Duodenal mucosa (tissue), 2 donors: ENCODE measurements around the gene HOXA11.

Experiments
- H3K27ac ChIP-seq: one replicate; pipeline ENCODE4 v1.7.0; 2013; ENCODE audit warnings: low read depth, low read length
- H3K27me3 ChIP-seq, 2 donors: one replicate each; pipeline ENCODE4 v1.7.0; 2013; ENCODE audit warnings: low read length in 2 of 2, control low read depth in 1 of 2; ENCODE audit not compliant: insufficient read depth in 2 of 2, control insufficient read depth in 1 of 2
- H3K36me3 ChIP-seq, 2 donors: one replicate each; pipeline ENCODE4 v1.7.0; 2013; ENCODE audit warnings: low read length in 2 of 2, control low read depth in 1 of 2; ENCODE audit not compliant: insufficient read depth in 2 of 2, control insufficient read depth in 1 of 2
- H3K4me1 ChIP-seq, 2 donors: one replicate each; pipeline ENCODE4 v1.7.0; 2013; ENCODE audit warnings: low read length in 2 of 2, control low read depth in 1 of 2; ENCODE audit not compliant: insufficient read depth in 2 of 2, control insufficient read depth in 1 of 2
- H3K4me3 ChIP-seq, 2 donors: one replicate each; pipeline ENCODE4 v1.7.0; 2013; ENCODE audit warnings: low read length in 2 of 2, low read depth in 1 of 2
- H3K9ac ChIP-seq, 2 donors: one replicate each; pipeline ENCODE4 v1.7.0; 2013; ENCODE audit warnings: low read length in 2 of 2, low read depth in 1 of 2
- H3K9me3 ChIP-seq, 2 donors: one replicate each; pipeline ENCODE4 v1.7.0; 2013; ENCODE audit warnings: low read length in 2 of 2, control low read depth in 1 of 2; ENCODE audit not compliant: control insufficient read depth in 1 of 2

The HOXA11 gene

DNA sequence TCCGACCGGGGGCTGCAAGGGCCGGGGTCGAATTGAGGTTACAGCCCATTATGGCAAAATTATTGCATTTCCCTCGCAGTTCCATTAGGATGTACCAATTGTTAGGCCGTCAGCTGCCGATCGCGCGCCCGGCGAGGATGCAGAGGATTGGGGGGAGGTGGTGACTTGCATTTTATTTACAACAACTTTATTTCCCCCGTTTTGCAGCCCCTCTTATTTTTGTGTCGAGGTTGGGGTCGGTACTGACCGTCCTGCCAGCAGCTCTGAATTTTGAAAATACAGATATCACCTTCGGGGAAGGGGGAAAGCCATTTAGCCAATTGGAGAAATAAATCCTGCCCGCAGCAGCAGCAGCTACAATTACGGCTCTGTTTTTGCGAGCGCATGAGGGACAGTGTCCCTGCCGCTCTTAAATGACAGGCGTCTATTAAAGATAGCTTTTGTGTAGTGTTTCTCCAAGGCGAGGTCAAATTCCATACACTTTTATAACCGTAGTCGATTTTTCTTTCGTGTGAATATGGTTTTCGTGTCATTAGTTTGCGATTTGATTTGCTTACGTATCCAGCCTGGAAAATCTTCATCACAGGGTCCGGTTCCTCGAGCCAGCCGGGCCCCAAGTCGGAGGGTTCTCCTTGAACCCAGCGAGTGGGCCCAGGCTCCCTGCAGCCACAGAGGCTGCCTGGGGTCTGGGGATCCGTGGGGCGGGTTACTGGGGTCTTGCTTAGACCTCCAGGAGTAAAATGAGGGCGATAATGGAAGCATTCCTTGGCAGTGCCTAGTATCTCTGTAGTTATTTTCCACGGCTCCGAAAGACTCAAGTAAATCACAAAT lies 40.9 kb downstream of the HOXA11 start:
- H3K9ac ChIP-seq, result no peak overlapping the region
- no peaks in the 10 kb centered on the region for H3K36me3 ChIP-seq
- H3K27ac ChIP-seq, result no peak overlapping the region
- peaks cover 73 to 74% of the 10 kb centered on the region in 2 donors for H3K27me3 ChIP-seq
- H3K4me1 ChIP-seq, result peaks cover 10 to 29% of the 10 kb centered on the region in 2 donors
- H3K4me3 ChIP-seq, result peak overlapping the region; percentile 55 to 71
- no peaks in the 10 kb centered on the region for H3K9me3 ChIP-seq

DNA sequence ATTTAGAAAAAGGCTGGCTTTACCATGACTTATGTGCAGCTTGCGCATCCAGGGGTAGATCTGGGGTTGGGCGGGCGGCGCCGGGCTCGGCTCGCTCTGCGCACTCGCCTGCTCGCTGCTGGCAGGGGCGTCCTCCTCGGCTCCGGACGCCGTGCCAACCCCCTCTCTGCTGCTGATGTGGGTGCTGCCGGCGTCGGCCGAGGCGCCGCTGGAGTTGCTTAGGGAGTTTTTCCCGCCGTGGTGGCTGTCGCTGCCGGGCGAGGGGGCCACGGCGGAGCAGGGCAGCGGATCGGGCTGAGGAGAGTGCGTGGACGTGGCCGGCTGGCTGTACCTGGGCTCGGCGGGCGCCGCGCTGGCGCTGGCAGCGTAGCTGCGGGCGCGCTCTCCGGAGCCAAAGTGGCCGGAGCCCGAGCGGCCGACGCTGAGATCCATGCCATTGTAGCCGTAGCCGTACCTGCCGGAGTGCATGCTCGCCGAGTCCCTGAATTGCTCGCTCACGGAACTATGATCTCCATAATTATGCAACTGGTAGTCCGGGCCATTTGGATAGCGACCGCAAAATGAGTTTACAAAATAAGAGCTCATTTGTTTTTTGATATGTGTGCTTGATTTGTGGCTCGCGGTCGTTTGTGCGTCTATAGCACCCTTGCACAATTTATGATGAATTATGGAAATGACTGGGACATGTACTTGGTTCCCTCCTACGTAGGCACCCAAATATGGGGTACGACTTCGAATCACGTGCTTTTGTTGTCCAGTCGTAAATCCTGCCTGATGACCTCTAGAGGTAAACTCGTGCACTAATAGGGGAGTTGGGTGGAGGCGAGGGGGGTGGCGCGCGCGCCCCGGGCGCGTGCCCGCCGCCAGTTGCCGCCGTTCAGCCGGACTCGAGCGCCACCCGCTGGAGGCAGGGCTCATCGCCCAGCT lies 41.7 kb downstream of the HOXA11 start, which contains the start of gene HOXA5:
Gene HOXA5, minus strand, starts transcription at position 659 of the 927 bp plus-strand sequence. Its CDS starts 74 bp downstream, at position 585.
- no peaks in the 10 kb centered on the region for H3K36me3 ChIP-seq
- peak within 1 kb of the TSS; percentile 78 for H3K27ac ChIP-seq
- H3K9me3 ChIP-seq, result no peaks in the 10 kb centered on the region
- peak within 1 kb of the TSS; percentile 71 to 75 for H3K4me3 ChIP-seq
- peak within 1 kb of the TSS; percentile 70 to 74 for H3K9ac ChIP-seq
- H3K4me1 ChIP-seq, result peaks cover 9 to 24% of the 10 kb centered on the region in 2 donors
- peaks cover 65 to 67% of the 10 kb centered on the region in 2 donors for H3K27me3 ChIP-seq

DNA sequence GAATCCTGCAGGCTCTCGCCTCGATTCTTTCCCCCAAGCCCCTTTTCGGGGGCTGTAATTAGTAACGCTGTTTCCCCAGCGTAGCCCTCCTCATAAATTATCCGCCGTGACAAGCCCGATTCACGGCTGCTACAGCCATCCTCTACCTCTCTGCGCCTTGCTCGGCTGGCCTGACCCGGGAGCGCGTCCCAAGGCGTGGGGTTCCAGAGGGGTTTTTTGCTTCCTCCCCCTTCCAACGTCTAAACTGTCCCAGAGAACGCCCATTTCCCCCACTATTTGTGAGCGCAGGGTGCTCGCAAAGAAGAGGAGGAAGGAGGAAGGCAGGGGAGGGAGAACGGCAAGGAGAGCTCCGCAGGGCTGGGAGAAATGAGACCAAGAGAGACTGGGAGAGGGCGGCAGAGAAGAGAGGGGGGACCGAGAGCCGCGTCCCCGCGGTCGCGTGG lies 42.4 kb downstream of the HOXA11 start:
- H3K27me3 ChIP-seq, result peaks cover 61 to 62% of the 10 kb centered on the region in 2 donors
- peaks cover 6 to 20% of the 10 kb centered on the region in 2 donors for H3K4me1 ChIP-seq
- peak overlapping the region; percentile 71 to 75 for H3K4me3 ChIP-seq
- H3K9ac ChIP-seq, result peak overlapping the region; percentile 70 to 74
- no peaks in the 10 kb centered on the region for H3K9me3 ChIP-seq
- no peaks in the 10 kb centered on the region for H3K36me3 ChIP-seq
- H3K27ac ChIP-seq, result peak overlapping the region; percentile 78

DNA sequence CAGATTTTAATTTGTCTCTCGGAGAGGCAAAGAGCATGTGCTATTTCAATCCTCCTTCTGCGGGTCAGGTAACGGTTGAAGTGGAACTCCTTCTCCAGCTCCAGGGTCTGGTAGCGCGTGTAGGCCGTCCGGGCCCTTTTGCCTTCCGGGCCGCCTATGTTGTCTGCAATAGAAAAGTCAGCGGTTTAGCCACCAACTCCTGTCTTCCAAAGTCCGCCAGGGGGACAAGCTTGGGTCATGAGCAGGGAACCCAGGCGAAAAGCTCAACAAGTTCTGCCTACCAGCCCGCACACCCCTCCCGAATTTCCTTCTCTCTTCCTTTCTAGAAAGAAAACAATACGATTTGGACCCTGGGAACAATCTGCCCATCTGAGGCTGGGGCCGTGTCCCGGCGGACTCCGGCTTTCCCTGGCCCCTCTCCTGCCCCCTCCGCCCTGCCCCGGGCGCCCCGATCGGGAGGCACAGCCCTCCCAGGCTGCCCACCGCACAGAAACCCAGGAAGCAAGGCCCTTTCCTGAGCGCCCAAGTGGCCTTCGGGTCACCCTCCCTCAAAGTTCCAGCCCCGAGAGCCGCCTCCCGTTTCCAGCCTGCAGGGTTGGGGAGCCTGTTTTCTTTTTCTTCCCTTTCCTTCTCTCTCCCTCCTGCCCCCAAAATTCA lies 43.0 kb downstream of the HOXA11 start:
- Histone ChIP-seq H3K9ac (peak overlapping the region; percentile 70 to 74), H3K36me3 (no peaks in the 10 kb centered on the region), H3K4me3 (peak overlapping the region; percentile 71 to 75), H3K27me3 (peaks cover 55 to 59% of the 10 kb centered on the region in 2 donors), H3K27ac (peak overlapping the region; percentile 78), H3K4me1 (peaks cover 7 to 16% of the 10 kb centered on the region in 2 donors), H3K9me3 (no peaks in the 10 kb centered on the region)

DNA sequence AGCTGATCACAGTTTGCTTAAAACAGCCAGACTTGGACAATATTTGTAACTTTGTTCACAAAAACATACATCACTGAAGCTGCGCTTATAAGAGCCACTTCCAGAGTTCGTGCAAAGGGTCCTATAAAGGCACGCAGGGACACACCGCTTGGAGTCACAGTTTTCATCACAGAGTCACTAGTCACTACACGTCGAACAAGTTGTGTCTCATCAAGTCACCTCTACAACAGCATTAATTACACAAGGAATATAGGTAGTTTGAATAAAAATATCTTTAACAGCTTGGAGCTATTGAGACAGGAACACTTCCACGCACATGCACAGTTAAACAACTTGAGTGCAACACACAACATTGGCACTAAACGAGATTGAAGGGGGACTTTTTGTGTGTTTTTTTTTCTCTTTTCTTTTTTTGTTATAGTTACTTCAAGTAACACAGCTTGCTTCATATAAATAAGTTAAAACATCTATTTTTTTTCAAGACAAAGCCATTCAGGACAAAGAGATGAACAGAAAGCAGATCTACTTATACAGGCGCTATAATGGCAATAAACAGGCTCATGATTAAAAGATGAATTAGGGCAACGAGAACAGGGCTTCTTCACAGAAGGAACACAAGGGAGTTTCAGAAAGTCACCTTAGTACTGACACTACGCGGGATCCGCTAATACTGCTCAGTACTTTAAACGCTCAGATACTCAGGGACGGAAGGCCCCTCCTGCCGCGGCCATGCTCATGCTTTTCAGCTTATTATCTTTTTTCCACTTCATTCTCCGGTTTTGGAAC lies 43.7 kb downstream of the HOXA11 start:
- H3K27ac ChIP-seq, result peak overlapping the region; percentile 54
- H3K4me3 ChIP-seq, result peak overlapping the region; percentile 71 to 75
- peaks cover 48 to 56% of the 10 kb centered on the region in 2 donors for H3K27me3 ChIP-seq
- no peaks in the 10 kb centered on the region for H3K9me3 ChIP-seq
- H3K36me3 ChIP-seq, result no peaks in the 10 kb centered on the region
- peak overlapping the region; percentile 70 to 74 for H3K9ac ChIP-seq
- peaks cover 11 to 16% of the 10 kb centered on the region in 2 donors for H3K4me1 ChIP-seq

DNA sequence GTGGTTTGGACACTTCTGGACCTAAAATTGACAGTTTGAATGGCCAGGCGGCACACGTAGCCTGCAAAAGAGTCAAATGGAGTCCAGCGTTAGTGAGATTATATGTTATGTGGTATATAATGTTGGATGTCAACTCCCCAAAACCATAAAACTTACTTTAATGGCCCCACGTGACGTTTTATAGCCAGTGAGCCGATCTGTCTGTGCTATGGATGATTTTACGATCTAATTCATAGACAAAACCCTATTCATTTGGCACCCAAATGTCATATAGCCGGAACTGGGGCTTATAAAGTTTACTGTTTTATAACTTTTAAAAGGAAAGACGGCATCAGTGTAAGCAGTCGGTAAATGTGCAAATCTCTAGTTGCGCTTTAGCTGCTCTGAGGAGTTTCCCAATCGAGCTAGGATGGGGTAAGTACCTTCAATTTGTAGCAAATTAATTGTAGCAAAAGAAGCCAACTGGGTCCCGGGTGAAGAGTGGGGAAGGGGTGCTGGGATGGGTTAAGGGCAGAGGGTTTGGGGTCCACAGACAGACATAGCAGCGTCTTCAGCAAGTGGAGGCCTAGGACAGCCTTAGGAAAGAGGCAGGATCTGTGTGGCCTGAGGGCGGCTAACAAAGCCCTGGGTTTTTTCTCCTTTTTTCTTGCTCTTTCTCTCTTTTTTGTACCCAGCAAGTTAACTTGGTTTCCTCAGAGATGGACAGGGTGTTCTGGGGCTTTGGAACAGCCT lies 44.7 kb downstream of the HOXA11 start:
- Histone ChIP-seq H3K4me3 (peak overlapping the region; percentile 51 to 65), H3K9ac (peak overlapping the region; percentile 34 to 44), H3K9me3 (no peaks in the 10 kb centered on the region), H3K27ac (peak overlapping the region; percentile 65), H3K36me3 (no peaks in the 10 kb centered on the region), H3K4me1 (peaks cover 19 to 25% of the 10 kb centered on the region in 2 donors), H3K27me3 (peaks cover 40 to 47% of the 10 kb centered on the region in 2 donors)

DNA sequence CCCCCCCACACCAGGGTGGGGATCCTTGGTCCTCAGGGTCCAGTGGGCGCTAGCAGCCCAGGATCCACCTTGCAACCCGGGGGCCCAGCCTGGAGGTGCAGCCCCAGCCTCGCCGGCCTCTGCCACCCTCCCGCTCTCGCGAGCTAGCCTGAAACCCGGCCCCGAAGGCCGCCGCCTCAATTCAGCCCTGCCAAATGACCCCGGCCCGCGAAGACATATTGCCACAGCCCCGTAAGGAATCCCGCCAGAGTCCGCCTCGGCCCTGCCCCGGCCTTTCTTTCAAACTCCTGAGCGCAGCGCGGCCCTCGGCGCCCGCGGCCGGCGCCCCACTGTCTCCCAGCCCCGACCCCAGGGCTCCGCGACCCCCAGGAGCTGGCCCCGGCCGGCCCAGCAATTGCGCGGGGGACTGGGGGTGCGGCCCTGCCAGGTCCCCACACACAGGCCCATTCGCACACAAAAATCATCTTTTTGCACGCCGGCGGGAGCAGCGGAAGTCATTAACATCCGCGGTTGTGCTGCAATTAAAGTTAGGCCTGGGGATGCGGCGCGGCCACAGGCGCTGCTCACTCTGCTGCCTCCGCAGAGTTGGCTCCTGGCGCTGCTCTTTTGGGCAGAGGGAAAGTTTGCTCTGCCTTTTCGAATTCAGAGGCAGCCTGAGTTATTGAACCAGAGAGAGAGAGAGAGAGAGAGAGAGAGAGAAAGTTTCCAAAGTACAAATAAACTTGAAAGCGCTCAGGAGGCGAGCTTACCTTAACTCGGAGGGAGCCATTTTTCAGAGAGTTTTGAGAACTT lies 45.5 kb downstream of the HOXA11 start:
- Histone ChIP-seq H3K9me3 (no peaks in the 10 kb centered on the region), H3K4me1 (peaks cover 21 to 27% of the 10 kb centered on the region in 2 donors), H3K9ac (peak overlapping the region; percentile 34 to 44), H3K27me3 (peaks cover 40% of the 10 kb centered on the region in 2 donors), H3K27ac (peak overlapping the region; percentile 64), H3K36me3 (no peaks in the 10 kb centered on the region), H3K4me3 (peak overlapping the region; percentile 51 to 65)

DNA sequence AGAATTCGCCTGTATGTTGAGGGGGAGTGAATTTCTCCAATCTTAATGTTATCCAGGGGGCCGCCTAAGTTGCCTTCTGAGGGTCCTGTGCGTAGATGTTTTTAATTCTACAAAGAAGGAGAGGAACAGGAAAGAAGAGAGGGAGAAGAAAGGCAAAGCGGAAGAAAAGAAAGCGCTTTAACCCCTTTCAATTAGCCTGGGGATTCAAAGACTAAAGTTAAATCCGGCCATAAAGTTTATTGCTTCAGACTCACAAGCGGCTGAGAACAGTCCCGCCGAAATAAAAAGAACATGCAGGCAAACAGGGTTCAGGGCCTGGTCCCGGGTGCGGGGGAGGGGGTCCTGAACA lies 46.1 kb downstream of the HOXA11 start:
- peaks cover 38 to 40% of the 10 kb centered on the region in 2 donors for H3K27me3 ChIP-seq
- H3K4me3 ChIP-seq, result peak overlapping the region; percentile 51 to 65
- peaks cover 21 to 23% of the 10 kb centered on the region in 2 donors for H3K4me1 ChIP-seq
- no peaks in the 10 kb centered on the region for H3K36me3 ChIP-seq
- H3K9me3 ChIP-seq, result no peaks in the 10 kb centered on the region
- peak overlapping the region; percentile 64 for H3K27ac ChIP-seq
- peak overlapping the region; percentile 20 to 44 for H3K9ac ChIP-seq
